ENCODE data around the gene MRPS2.
"Not testable (repeated sequence)": the region's sequence is repeated elsewhere in the genome, so short reads cannot be mapped to it uniquely, and the experiment has no call there.

MRPS2 gene

DNA sequence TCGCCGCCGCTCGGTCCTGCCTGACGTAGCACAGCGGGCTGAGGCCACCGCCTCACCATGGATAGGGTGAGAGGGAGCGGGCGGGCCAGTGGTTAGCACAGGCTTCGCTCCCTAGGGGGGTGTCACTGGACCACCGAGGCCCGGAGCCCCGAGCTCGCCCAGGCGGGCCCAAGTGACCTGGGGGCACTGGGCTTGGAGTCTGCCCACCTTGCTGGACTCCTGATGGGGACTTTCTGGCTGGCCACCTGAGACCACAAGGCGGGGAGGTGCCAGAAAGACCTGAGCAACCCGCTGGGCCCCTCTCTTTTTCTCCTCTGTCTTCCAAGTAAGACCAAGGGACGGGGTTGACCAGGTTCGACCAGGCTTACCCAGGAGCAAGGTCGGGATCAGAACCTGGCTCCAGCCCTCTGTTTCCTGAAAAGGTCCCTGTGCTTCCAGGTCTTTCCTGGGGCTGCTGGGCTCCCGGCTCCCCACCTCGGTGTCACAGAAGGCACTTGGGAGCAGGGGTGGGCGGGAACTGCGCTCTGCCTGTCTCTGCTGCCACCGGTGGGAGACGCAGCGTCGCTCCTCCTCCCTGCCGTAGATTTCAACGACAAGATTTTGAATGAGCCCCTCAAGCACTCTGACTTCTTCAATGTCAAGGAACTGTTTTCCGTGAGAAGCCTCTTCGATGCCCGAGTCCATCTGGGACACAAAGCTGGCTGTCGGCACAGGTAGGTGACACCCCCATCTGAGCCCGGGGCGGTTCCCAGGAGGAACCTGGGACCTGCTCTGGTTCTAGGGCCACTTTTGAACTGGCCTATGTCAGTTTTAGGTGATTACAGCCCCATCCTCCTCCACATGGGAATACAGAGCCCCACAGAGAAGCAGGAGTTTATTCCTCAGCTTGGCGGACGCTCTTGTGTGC is 1.0 kb downstream of the MRPS2 start:
- DNase-seq: peak; percentile 18

DNA sequence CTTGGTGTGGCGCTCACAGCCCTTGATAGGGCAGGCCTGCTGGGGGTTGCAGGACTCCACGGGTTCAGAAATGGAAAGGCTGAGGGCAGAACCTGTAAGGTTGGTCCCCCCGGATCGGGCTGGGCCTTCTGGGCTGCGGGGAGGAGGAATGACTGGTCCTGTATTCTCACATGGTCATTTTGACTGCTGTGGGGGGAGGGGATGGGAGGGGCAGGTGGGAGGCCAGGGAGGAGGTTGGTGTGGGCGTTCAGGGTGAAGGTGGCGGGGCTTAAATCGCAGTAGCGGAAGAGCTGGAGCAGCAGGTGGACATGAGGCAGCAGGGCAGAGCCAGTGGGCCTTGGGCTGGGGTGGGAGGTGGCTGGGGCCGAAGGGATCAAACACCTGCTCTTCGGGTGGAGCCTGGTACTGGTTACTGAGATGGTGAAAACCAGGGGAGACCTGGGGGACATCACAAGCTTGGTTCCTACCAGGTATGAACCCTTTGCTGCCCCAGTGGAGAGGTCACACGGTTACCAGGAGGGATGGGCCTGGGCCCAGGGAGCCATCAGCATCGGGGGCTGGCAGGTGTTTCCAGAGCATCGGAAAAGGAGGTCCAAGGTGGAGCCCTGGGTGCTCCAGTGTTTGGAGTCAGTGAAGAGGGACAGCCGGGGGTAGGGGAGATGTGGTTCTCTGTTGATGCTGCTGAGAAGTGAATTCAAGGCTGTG is 1.8 kb downstream of the MRPS2 start:
- DNase-seq: no peak

DNA sequence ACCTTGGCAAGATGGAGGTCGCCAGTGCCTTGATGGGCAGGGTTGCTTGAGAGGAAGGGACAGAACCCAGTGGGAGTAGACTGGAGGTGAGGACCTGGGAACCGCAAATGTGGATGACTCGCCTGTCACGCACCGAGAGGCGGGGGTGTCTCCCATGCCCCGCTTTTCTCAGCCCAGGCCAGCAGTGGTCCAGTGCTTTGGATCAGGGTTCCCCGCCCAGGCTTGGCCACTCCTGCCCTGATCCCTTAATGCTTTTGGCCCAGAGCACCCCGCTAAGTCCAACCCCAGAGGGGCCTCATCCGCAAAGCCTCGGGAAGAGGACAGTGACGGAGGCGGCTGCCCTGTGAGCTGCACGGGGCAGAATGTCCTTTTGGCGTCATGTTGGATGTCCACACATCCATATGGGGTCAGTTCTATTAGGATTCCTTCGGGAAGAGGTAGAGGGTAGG is 2.4 kb downstream of the MRPS2 start:
- DNase-seq: no peak

DNA sequence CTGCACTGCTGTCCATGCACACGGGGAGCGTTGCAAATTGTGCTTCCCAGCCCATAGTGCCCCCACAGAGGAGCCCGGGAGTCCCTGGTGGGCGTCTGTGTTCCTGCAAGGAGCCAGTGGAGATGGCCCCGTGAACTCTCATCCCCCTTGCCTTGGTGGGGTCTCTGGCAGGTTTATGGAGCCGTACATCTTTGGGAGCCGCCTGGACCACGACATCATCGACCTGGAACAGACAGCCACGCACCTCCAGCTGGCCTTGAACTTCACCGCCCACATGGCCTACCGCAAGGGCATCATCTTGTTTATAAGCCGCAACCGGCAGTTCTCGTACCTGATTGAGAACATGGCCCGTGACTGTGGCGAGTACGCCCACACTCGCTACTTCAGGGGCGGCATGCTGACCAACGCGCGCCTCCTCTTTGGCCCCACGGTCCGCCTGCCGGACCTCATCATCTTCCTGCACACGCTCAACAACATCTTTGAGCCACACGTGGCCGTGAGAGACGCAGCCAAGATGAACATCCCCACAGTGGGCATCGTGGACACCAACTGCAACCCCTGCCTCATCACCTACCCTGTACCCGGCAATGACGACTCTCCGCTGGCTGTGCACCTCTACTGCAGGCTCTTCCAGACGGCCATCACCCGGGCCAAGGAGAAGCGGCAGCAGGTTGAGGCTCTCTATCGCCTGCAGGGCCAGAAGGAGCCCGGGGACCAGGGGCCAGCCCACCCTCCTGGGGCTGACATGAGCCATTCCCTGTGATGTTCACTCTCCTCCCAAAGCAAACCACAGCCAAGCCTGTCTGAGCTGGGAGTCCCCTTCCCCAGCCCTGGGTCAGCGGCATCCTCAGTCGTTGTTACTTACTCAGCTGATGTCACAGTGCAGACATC is 3.1 kb downstream of the MRPS2 start:
- no peak for DNase-seq

DNA sequence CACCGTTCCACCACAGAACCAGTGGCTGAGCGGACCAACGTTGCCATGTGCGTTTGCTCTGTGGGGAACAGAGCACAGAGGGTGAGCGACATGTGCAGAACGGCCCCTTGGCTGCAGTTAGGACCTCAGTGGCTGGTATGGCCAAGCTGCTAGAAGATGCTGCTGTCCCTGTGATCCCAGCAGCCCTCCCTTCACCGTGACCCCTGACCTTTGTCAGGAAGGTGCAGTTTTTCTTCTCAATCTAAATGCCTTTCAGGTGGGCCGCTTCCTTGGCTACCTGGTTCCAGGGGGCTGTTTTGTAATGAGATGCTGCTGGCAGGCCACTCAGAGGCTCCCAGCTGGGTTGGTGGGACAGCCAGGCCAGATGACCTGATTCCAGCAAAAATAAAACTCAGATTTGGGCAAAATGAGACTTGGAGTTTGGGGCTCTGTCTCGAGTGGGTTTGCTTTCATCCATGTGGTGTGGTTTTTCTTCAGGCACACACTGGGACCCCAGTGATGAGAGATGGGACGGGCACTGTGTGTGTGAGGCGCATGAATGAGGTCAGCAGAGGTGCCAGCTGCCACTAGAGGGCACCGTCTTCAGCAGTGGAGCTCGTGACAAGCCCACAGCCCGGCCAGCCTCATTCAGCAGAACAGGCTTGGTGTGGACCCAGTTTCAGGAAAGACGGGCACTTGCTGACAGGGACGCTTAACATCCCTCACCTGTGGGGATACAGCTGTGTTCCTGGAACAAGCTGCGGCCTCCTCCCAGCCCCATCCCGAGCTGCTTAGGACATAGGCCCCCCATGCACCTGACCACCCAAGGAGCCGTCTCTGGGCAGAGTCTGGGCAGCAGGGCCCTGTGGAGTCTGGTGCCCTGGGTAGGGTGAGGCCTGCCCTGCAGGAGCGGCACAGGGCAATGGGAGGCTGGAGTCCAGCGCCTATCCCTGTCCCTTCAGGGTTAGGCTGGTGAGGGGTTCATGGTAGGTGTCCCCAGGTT is 4.1 kb downstream of the MRPS2 start:
- peak; percentile 39 for DNase-seq

DNA sequence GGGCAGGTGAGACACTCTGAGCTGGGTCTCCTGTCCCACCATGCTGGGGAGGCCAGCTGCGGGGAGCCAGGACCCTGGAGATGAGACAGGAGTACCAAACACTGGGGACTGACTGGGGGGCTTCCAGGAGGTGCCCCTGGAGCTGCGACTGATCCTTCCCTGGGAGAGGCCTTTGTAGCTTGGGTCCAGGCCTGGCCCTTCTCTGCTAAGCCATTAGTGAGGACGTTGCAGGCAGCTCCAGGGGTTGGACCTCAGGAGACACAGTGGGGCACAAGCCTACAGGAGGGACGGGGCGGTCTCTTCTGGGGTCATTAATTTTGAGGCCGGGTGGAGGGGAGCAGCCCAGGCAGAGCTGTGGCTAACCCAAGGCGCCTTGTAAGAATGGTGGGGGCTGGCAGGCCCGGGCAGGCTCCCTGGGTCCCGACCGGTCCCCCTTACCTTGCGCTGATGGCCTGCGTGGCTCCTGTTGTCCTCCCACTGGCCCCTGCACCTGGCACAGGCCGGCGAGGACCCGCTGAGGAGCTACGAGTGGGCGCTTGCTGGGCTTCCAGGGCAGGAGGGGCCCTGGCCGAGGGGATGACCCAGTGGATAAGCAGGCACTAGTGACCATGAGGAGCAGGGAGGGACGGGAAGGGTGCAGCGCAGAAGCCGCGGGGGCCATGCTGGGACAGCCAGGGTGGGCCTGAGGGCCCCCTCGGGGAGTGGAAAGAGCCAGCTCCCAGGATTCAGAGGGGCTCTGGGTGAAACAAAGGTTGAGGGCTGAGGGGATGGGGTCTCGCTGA is 5.1 kb downstream of the MRPS2 start:
- DNase-seq: no peak

DNA sequence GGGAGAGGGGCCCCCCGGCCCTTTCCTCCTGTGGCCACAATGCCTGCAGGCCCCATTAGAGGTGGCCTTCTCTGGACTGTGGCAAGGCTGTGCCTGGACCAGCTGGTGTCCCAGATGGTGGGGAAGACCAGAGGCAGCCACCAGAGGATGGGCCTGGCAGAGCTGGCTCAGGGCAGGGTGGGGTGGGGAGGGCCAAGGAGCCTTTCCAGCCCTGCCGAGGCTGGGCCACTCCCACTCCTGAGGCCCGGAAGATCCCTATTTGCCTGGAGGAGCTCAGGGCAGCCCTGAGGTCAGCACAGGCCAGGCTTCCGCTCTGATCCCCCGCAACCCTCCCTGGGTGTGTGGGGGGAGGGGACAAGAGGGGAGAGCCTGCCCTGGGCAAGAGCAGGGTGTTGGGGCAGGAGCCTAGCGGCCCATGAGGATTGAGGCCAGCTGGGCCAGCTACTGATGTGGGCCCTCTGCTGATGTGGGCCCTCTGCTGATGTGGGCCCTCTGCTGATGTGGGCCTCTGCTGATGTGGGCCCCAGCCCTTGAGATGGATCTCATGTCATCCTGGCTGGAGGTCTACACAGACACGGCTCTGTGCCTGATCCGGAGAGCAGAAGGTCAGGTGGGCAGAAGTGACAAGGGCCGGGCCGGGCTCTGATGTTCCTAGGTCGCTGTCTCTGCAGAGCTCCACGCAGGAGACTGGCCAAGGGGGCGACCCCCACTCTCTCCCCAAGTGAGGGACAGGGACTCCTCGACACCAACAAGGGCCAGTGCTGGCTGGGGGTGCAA is 6.0 kb downstream of the MRPS2 start:
- no peak for DNase-seq

DNA sequence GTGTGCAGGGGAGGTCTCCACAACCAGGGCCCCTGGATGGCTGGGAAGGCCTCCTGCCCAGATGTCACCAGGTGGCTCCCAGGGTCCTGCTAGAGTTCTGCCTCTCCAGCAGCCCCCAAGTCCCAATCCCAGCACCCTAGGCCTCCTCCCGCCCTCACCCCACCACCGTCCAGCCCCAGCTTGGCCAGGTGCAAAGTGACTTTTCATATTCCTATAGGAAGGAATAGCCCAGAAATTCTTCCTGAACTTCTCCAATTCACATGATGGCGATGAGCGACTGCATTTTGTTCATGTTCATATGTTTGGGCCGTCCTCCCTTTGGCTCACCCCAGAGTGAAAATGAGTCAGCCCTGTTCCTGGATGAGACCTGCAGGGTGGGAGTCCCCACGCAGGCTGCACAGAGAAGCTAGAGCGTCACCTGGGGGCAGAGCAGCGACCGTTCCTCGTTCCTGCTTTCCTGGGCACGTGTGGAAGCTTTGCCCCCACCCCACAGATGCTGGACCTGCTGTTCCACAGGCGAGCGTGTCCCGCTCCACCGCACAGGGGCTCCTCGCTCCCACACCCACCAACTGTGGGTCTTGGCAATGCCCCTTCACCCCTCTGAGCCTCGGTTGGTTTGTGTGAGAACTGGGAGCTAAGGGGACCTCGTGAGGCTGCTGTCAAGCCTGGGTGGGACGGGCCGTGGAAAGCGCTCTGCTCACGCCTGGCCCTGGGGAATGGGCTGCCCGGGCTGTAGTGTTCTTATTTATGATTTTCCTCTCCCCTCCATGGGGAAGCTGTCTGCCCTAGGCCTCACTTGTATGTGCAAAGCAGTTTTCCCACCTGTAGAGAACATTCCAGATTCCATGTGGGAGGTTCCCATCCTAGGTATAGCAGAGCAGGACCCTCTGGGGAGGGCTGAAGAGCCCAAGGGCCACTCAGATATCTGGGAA is 6.9 kb downstream of the MRPS2 start:
- DNase-seq: no peak

DNA sequence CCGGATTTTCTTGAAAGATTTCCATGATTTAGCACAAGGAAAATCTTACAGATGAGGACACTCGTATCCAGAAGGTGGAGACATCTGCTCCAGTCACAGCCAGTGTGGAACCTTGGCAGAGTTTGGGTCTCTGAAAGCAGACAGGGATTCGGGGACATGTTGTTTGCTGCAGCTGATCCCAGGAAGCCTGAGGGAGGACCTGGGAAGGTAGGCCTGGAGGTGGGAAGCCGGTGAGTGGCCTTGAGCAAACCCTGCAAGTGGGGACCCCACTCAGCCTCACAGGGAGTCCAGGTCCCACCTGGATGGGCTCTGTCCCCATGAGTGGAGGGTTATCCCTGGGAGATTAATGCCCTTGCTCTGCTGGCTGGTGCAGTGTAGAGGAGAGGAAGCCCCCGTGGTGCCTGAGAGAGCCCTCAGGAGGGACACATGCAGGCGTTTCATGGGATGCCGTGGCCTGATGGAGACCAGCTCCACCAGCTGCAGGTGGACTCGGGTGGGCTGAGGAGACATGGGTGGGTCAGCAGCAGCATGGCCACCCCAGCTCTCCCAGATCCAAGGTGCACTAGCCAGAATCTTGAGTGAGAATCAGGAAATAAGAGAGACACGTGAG is 7.8 kb downstream of the MRPS2 start:
- DNase-seq: no peak

DNA sequence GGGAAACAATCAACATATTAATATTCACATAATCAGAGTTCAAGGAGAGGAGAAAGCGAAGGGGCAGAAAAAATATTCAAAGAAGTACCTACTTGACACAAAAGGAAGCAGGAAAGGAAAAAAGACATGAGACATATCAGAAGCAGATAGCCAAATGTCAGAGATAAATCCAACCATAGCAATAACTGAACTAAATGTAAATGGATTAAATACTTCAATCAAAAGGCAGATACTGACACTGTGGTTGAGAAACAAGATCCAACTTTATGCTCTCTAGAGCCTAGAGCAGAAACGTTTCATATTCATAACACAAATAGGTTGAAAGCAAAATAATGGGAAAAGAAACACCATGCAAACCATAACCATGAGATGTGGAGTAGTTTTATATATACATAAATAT is 9.0 kb downstream of the MRPS2 start:
- DNase-seq: no peak

DNA sequence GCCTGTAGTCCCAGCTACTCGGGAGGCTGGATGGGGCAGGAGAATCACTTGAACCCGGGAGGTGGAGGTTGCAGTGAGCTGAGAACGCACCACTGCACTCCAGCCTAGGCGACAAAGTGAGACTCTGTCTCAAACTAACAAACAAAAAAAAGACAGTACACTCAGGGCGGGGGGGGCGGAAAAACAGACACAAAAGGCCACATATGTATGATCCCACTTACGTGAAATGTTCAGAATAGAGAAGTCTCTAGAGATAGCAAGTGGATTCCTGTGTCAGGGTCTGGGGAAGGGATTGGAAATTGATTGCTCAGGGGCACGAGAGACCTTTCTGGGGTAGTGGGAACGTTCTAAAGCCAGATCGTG is 11.7 kb downstream of the MRPS2 start:
- DNase-seq: no peak

DNA sequence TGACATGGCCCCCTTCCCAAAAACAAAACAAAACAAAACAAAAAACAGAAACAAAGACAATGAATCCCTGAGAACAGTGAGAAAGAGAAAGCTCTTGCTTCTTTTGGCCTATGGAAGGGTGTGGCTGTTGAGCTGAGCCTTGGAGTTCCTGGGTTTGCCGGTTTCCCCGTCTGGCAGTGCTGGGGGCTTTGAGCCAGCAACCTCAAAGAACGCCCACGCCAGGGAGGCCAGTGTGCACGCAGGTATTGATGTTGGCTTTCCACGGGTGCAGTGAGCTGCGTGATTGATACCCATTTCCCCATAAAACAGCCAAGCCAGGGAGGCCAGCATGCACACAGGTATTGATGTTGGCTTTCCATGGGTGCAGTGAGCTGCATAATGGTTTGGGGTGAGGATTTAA is 12.4 kb downstream of the MRPS2 start:
- no peak for DNase-seq

DNA sequence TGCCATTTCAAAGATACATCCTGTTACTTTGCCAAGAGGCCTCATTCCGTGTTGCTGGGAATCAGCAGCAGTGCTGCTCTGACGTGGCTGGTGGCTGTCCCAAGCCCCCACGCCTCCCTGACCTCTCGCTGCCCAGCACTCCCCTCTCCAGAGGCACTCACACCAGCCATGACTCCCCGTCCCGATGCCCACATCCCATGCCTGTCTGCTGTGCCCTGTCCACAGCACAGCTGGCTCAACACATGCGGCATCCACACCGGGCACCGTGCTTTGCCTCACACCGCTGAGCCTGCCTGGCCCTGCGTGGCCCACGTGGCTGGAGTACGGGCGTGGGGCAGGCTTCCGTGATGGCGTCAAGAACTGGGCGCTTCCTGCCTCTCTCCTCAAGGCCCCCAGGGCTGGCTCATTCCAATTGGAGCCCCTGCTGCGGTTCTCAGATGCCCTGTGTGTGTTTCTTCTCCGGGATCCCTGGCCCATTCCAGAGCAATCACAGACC is 12.9 kb downstream of the MRPS2 start:
- no peak for DNase-seq

DNA sequence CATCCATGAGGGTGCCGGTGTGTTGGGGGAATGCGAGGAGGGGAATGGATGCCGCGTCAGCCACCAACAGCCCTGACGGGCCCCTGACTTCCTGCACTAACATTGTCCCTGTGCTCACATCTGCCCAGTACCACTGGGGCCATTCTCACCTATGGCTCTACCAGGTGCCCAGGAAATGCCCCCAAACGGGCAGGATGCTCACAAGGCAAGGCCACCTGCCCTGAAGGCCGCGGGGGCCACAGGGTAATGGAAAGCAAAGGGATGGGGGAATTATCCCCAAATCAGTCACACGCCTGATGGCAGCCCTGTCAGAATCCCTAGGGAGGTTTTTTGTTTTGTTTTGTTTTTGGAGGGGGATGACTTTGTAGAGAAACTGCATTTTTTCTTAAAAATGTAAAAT is 13.4 kb downstream of the MRPS2 start:
- DNase-seq: not testable (repeated sequence)

DNA sequence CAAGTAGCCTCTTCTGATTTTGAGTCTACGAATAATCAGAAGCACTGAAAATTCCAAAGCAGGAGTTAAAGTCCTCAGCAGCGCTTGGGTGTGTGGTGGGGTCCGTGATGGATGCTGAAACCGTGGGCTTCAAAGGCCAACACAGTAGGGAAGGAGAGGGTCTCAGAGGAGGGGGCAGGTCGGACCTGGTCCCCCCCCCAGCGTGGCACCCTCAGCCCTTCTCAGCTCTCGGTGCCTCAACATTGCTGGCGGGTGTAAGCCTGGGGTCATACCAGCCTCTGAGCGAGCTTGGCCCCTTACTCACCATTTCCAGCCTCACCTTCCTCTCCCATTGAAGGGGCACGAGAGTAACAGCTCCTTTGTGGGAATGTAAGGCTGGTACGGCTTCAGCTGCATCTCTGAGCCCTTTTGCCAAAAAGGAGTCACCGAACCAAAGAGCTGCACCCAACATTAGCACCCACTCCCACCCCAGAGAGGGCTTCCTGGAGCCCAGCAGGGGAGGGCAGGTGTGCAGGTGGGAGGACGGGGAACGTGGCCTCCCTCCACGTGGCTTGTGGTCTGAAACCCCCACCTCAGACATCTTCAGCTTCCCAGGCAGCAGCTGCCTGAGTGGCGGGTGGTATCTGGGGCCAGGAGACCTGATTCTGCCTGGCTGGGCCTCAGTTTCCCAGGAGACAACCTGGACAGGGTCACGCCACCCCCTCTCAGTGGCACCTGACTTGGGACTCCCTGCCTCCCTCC is 14.0 kb downstream of the MRPS2 start:
- no peak for DNase-seq

DNA sequence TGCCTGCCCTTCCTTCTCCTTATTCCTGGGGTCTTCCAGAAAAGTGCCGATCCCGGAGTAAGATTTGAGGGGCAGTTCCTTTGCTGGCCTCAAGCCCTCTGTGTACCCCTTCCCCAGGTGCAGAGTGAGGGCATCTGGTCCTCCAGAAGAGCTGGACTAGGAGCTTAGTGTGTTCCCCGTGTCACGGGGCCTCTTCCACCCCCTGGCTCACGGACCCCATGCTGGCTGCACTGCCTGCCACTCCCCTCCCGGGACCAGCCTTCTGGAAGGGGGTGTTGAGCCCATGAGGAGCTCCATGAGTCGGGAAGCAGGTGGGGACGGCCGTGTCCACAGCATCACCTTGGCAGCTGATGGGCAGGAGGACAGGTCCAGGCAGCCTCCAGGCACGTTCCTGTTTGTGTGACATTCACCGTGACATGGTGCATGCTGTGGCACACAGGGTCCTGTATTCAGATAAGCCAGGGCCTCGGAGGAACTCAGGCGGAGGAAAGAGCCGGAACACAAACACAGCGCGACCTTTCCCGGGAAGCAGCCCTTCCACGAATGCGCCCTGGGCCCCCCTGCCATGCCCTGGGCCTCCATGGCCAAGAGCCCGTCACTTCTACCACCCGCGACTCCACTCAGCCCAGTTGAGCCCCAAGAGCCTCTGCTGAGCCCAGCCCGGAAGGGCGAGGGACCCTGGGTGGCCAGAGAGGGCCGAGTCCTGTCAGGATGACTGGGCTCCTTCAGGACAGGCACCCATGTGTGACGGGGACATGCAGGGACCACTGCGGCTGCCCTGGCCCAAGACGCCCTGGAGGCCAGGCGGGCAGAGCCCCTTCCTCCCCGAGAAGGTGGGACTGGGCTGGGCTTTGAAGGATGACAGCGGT is 14.8 kb downstream of the MRPS2 start:
- no peak for DNase-seq
